ENCODE data around the gene IFT43. TPM values are rescaled to one million over a fixed set of nuclear protein-coding genes. Genes with fewer than 3 reads are reported as not detected.

Gene IFT43
- total RNA-seq, 1 experiment from 2014 or later: 98.8 TPM

- no peaks in the 10 kb centered on the region for H4K20me1 ChIP-seq (ENCODE audit: insufficient read depth)
- CTCF ChIA-PET: no interaction called here
- H3K9me2 ChIP-seq (ENCODE audit: insufficient read depth): no peaks in the 10 kb centered on the region
- intact Hi-C loops (cut with micrococcal nuclease; ENCODE audit: unreplicated experiment): no loop called here
- H3K36me3 ChIP-seq (ENCODE audit: low read depth): no peaks in the 10 kb centered on the region
- BruUV-seq (replicated peaks): no TSS peak
- no peak overlapping the region for H3K4me2 ChIP-seq
- H3K79me2 ChIP-seq (ENCODE audit: low read depth): no peaks in the 10 kb centered on the region
- POLR2A ChIA-PET (ENCODE audit: unreplicated experiment): no interaction called here
- H3K27ac ChIP-seq: no peak overlapping the region
- H3F3A ChIP-seq (ENCODE audit: insufficient read depth, low read depth): no peaks in the 10 kb centered on the region
- peaks cover 58% of the 10 kb centered on the region for H3K27me3 ChIP-seq (ENCODE audit: insufficient read depth, low read depth)
- DNase-seq: no peak
- TF ChIP-seq EZH2 (IDR thresholded peaks at IDR 0.05; ENCODE audit: low read depth) (no peak), CTCF (conservative IDR thresholded peaks at IDR 0.05) (no peak)
- no peak overlapping the region for H2AFZ ChIP-seq
- H3K4me3 ChIP-seq: no peak overlapping the region
- H3K9me3 ChIP-seq (ENCODE audit: insufficient read depth, low read depth): no peaks in the 10 kb centered on the region
- no peaks in the 10 kb centered on the region for H3K4me1 ChIP-seq (replicated peaks; ENCODE audit: insufficient read depth)
These were observed 104.0 kb downstream of the IFT43 start for GRCh38 chr14:76089575-76089974.

GRCh38 chr14:76090616-76091391 lies 105.2 kb downstream of the IFT43 start:
- Histone ChIP-seq H4K20me1 (ENCODE audit: insufficient read depth) (no peaks in the 10 kb centered on the region), H3K36me3 (ENCODE audit: low read depth) (no peaks in the 10 kb centered on the region), H3K9me3 (ENCODE audit: insufficient read depth, low read depth) (no peaks in the 10 kb centered on the region), H3K79me2 (ENCODE audit: low read depth) (no peaks in the 10 kb centered on the region), H3K4me1 (replicated peaks; ENCODE audit: insufficient read depth) (no peaks in the 10 kb centered on the region), H3K4me3 (no peak overlapping the region), H3F3A (ENCODE audit: insufficient read depth, low read depth) (no peaks in the 10 kb centered on the region), H3K4me2 (no peak overlapping the region), H2AFZ (no peak overlapping the region), H3K9me2 (ENCODE audit: insufficient read depth) (no peaks in the 10 kb centered on the region), H3K27me3 (ENCODE audit: insufficient read depth, low read depth) (peaks cover 64% of the 10 kb centered on the region), H3K27ac (no peak overlapping the region)
- no peak for TF ChIP-seq CTCF (conservative IDR thresholded peaks at IDR 0.05)
- no peak for TF ChIP-seq EZH2 (IDR thresholded peaks at IDR 0.05; ENCODE audit: low read depth)
- CTCF ChIA-PET: no interaction called here
- no TSS peak for BruUV-seq (replicated peaks)
- POLR2A ChIA-PET (ENCODE audit: unreplicated experiment): interaction anchor here (0.6 to 0.7 kb wide), 2 partner anchors 67 to 539 kb away, joined by 3 read pairs; no protein-coding TSS in a partner anchor
- intact Hi-C loops (cut with micrococcal nuclease; ENCODE audit: unreplicated experiment): no loop called here
- peak in 1 of 2 experiments; percentile 13 for DNase-seq

GRCh38 chr14:76093077-76093476 lies 107.5 kb downstream of the IFT43 start:
- no TSS peak for BruUV-seq (replicated peaks)
- H3K4me1 ChIP-seq (replicated peaks; ENCODE audit: insufficient read depth): no peaks in the 10 kb centered on the region
- H3K79me2 ChIP-seq (ENCODE audit: low read depth): no peaks in the 10 kb centered on the region
- intact Hi-C loops (cut with micrococcal nuclease; ENCODE audit: unreplicated experiment): no loop called here
- no peak for DNase-seq
- H3K4me2 ChIP-seq: no peak overlapping the region
- H3K36me3 ChIP-seq (ENCODE audit: low read depth): no peaks in the 10 kb centered on the region
- H3K9me2 ChIP-seq (ENCODE audit: insufficient read depth): no peaks in the 10 kb centered on the region
- no peak for TF ChIP-seq EZH2 (IDR thresholded peaks at IDR 0.05; ENCODE audit: low read depth)
- TF ChIP-seq CTCF (conservative IDR thresholded peaks at IDR 0.05): no peak
- H3K4me3 ChIP-seq: no peak overlapping the region
- peaks cover 65% of the 10 kb centered on the region for H3K27me3 ChIP-seq (ENCODE audit: insufficient read depth, low read depth)
- CTCF ChIA-PET: no interaction called here
- H3F3A ChIP-seq (ENCODE audit: insufficient read depth, low read depth): no peaks in the 10 kb centered on the region
- no peaks in the 10 kb centered on the region for H3K9me3 ChIP-seq (ENCODE audit: insufficient read depth, low read depth)
- H4K20me1 ChIP-seq (ENCODE audit: insufficient read depth): no peaks in the 10 kb centered on the region
- POLR2A ChIA-PET (ENCODE audit: unreplicated experiment): interaction anchor here (0.7 kb wide), 1 partner anchor 21 kb away, joined by 6 read pairs; no protein-coding TSS in a partner anchor
- no peak overlapping the region for H3K27ac ChIP-seq
- H2AFZ ChIP-seq: no peak overlapping the region

Data from PC-9 (cell line).